Subcutaneous adipose tissue (tissue), 4 donors: ENCODE results near the gene NKD2. TPM values are rescaled to one million over a fixed set of nuclear protein-coding genes. Genes with fewer than 3 reads are reported as not detected.

Experiments used
- CTCF ChIP-seq: fragments of 450-650 bp; IDR thresholded peaks from one replicate; pipeline ENCODE4 v1.5.1; 2016; ENCODE audit warnings: low read depth, mild to moderate bottlenecking, control low read depth, antibody characterized with exemption, moderate library complexity
- total RNA-seq, 4 donors: library from RNA; depleted of rRNA; stranded (reverse); fragments of >200 nt; gene quantifications; one replicate each; pipeline ENCODE4 v1.1.0, GENCODE V29; 2016

Gene NKD2
- total RNA-seq, 4 donors from 2014 or later, result 1.1 TPM; not detected in 3

- TF ChIP-seq CTCF, result no peak
These were observed 53.3 kb downstream of the NKD2 start for GRCh38 chr5:1061916-1062315.

DNA sequence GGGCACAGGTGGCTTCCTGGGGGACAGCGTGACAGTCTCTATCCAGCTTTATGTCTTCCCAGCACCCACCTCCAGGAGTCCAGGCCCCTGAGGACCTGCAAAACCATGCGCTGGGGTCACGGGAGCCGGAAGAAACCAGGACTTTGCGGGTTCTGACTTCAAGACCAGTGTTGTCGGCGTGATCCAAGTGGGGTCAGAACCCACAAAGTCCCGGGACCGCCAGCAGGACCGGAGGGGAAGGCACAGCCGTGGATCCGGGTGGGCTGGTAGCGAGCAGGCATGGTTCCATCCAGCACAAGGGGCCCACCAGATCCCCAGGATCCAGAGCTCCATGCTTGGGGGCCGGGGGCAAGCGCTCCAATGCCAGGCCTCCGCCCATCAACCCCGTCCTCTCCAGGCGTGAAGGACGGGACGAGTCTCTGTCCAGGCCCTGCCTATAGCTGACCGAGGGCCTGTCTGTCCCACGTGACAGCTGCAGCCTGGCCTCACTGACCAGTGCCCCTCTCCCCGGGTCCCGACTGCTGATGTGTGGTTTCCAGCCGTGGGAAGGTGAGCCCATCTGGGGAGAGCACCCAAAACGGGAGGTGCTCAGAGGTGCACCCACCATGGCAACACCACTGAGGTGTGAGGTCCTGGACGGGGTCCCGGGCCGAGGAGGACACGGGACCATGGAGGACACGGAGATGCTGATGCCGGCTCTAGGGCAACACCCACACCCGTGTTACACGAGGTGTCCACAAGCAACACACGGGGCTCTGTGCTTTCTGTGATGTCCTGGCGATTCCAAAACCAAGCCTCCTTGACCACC lies 54.4 kb downstream of the NKD2 start:
- TF ChIP-seq CTCF, result no peak

DNA sequence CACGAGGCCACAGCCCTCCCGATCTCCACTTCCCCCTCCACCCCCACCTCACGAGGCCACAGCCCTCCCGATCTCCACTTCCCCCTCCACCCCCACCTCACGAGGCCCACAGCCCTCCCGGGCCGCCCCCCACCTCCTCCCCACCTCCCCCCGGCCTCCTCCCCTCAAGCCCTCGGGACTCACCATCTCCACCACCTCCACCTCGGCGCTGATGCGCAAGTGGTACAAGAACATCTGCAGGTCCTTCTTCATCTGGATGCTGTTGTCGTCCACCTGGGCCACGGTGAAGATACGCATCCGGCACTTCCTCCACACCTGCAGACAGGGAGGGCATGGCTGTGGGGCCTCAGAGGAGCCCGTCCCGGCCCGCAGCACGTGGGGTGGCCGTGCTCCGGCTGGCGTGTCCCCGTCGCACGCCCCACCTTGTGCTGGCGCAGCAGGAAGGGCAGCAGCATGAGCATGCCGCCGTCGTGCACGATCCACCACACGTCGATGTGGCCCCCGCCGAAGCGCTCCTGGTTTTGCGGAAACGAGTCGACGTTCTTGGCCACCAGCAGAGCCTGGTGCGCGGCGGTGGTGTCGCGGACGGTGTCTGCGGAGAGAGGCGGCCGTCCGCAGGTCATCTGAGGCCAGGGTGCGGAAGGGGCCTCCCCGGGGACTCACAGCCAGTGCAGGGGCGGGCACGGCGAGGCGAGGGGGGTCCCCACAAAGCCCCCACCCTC lies 55.2 kb downstream of the NKD2 start:
- no peak for TF ChIP-seq CTCF

DNA sequence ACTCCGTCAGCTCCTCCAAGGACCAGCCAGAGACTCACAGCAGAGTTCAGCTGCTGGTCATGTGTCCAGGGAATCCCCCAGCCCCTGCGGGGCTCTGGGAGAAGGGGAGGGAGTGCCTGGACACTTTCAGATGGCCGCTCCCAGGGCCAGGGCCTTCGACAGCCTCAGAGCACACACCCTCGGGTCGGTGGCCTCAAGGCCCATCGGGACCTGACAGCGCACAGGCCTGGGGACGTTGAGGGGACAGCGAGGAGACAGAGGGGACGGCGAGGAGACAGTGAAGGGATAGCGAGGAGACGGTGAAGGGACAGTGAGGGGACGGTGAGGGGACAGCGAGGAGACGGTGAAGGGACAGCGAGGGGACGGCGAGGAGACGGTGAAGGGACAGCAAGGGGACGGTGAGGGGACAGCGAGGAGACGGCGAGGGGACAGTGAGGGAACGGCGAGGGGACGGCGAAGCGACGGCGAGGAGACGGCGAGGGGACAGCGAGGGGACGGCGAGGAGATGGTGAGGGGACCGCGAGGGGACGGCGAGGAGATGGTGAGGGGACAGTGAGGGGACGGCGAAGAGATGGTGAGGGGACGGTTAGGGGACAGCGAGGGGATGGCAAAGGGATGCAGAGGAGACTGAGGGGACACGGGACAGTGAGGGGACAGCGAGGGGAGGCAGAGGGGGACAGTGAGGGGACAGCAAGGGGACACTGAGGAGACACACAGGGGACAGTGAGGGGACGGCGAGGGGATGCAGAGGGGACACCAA lies 56.0 kb downstream of the NKD2 start:
- no peak for TF ChIP-seq CTCF

DNA sequence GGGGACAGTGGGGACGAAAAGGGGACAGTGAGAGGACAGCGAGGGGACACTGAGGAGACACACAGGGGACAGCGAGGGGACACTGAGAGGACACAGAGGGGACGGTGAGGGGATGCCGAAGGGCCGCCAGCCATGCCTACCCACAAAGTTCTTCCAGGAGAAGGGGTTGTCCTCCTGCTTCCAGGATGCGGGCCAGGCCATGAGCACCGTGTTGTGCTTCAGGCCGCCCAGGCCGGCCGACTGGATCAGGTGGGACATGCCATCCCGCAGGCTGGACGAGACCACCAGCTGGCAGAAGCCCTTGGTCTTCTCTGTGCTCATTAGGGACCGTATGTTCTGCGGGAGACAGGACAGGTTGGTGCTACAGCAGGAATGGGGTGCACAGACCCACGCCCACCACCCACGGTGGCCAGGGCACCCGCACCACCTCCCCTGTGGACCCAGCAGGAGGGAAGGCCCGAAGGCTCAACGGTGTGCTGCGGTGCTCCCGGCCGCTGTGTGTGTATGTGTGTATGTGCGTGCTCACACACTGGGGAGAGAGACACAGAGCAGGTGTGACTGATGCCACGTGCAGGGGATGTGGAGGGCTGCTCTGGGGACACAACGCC lies 56.6 kb downstream of the NKD2 start:
- no peak for TF ChIP-seq CTCF

DNA sequence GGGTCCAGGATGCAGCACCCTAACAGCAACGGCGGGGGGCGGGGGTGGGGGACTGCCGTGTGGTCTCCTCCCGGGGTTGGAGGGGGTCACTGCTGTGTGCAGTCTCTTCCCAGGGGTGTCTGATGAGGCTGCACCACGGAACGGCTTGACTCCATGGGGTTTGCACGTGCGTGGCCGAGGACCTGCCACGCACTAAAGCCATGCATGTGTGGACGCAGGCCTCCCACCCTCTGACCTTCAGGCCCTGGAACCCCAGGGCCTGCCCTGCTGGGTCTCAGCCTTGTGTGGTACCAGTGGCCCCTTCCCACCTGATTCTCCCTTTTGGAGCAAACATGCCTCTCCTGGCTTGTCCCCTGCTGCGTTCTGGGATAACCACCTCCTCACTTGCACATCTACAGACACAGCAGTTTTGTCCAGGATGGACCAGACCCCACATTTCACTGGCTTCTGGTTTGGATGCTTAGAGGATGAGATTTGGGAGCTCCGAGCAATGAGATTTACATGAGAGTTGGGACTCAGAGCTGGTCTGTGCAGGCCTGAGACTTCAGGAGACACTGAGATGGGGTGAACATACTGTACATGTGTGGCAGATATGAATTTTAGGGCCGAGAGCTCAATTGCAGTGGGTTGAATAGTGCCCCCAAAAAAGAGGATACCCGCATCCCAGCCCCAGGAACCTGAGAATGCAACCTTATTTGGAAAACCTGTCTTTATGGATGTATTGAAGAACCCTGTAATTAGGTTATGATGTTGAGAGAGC lies 57.5 kb downstream of the NKD2 start:
- TF ChIP-seq CTCF, result no peak
